HG03108 (cell line): Measurements from ENCODE around the gene DRD1.
A peak's percentile ranks its signal among the peaks of the same experiment; 100 is the strongest.

Source experiments
- ATAC-seq: cut with Tn5 transposase; IDR thresholded peaks from one replicate; pipeline ENCODE4 v1.9.1; 2021; ENCODE audit warnings: moderate library complexity; ENCODE audit not compliant: unreplicated experiment

Gene DRD1

DNA sequence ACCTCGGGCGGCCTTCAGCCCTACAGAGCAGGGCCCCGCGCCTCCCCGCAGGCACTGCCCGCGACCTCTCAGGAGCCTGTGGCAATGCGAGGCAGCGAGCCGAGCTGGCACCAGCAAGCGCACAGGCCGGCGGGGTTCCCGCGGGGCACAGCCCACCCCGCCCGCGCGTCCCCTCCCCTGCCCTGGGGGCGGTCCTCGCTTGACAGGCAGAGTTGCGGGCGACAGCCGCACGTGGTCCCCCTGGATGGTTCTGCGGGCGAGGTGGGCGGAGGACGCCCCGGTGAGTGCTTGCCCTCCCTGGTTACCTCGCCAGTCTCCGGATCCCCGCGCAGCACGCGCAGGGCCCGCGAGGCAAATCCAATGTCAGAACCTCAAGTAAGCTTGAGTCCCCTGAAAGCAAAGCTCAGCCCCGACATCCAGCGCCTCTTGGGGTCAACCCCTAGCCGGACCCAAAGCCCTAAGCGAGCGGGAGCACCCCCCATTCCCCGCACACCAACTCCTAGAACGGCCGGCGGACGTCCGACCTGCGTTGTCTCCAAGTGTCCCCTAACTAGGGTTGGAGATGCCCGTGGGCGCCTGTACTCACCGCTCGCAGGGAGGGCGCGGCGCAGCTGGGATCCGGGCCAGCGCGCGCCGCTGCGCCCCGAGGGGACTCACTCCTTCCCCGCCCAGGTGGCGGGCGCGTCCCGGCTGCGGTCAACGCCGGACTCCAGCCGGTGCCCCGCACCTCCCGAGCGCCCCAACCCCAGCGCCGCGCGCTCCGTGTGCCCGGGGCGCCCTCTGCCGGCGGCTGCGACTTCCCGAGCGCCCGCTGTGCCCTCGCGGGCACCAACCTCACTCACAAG is at the start of gene DRD1:
Gene DRD1 (minus strand): TSS at position 123 of the 845 bp plus-strand sequence. CDS start 1,083 bp downstream, outside the sequence.
- no peak for ATAC-seq

DNA sequence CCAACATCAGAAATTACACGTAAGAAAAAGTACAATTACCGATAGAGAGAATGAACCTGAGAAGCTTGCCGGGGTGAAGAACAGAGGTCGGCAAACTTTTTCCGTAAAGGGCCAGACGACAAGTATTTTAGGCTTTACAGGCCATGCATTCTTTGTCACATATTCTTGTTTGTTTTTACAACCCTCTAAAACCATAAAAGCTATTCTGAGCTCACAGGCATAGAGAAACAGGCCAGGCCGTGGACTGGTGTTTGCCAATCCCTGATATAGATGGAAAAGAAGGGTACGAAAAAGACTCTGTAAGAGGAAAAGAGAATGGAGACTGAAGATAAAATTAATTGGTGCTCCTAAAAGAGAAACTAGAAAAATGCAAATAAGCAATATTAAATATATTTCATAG is 49.7 kb upstream of the DRD1 start:
- ATAC-seq = no peak

DNA sequence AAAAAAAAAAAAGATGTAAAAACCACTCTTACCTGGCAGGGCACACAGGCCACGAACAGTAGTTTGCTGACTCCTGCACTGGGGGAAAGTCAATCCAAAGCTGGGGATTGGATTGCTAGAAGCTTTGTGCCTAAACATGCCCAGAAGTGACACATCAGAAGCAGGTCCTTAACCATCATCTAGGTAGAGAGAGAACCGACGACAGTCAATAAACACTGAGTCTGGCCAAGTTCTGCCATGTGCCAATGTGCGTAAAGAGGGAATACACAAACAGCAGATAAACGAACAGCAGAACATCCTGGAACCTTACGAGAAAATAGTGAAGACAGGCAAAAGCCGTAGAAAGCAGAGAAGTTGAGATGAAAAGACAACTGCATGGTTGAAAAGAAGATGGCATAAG is 49.3 kb upstream of the DRD1 start:
- no peak for ATAC-seq

DNA sequence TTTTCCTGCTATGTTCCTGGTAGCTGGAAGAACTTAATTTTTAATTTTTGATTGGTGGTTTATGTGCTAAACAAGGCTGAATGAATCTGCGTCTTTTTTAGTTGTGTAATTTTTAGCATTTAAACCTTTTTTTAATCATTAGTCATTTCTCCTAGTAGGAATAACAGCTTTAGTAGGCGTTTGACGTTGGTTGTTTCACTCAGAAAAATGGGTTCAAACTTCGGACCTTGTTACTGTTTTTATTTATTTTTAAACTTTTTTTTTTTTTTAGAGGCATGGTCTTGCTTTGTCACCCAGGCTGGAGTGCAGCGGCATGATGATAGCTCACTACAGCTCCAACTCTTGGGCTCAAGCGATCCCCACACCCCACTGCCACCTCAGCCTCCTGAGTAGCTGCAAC is 47.2 kb upstream of the DRD1 start:
- ATAC-seq = no peak

DNA sequence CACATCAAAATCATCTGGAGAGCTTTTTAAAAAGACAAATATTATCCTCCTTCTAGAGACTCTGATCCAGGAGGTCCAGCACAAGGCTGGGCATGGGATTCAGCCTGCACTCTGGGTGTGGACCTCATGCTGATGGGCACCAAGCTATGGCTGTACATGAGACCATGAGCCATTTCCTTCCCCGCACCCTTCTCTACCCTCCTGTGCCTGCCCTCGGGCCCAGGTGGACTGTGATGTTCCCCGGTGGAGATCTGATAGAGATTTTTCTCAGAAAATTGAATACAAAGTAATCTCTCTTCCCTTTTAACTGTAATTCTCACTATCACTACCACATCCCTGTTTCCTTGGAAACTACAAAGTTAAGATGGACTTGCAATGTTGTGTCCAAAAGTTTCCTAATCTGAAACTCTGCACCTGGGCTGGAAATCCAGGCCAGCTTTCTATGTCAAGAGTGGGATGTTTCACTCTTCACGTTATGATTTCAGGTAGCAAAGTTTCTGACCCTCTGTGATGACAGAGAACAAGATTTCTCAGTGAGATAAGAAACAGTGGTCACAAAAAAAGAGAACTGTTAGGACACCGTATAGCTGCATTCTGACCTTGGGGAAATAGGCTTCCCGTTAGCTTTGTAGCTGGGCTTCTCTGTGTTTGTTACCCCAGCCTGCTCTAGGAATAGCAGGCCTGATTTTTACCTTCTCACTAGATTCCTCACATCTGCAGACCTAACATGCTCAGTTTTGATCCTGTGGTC is 45.9 kb upstream of the DRD1 start:
- ATAC-seq = no peak

DNA sequence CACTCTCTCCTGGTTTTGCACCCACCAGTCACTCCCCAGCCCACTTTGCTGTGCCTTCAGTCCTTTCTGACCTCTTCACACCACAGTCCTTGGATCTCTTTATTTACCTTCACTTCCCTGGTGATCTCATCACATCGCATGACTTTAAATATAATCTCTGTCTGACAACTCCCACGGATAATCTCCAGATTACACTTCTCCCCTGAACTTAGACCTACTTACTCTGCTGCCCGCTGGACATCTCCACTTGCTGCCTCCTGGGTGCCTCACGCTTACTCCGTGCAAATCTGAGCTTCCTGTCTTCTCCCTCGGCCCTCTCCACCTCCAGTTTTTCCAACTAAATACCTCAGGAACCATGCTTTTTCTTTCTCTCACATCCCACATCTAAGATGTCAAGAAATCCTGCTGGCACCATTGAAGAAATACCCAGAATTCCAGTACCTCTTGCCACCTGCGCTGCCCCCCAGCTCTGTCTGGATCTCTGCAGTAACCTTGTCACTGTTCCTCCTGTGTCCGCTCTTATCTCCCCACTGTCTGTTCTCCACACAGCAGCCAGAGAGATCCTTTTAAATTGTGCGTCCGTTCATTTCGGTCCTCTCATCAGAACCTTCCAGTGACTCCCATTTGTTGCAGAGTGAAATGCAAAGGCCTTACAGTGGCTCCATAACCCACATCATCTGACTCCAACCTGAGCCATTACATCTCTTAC is 43.7 kb upstream of the DRD1 start:
- no peak for ATAC-seq

DNA sequence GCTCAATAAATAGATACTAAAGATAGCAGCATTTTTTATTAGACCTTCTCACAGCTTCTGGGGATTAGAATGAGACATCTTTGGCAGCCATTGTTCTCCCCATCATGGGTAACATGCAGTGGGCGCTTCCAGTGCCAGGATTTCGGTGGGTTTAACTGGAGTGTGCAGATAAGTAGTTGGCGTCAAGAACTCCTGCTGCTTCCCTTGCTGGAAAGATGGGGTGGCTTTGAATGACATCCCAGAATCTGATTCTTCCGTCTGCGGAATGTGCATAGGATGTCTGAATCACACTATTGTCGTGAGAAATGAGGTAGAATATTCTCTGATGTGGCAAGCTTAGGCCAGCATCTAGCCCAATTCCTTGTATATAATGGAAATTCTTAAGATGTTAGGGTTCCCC is 41.6 kb upstream of the DRD1 start:
- ATAC-seq = no peak

DNA sequence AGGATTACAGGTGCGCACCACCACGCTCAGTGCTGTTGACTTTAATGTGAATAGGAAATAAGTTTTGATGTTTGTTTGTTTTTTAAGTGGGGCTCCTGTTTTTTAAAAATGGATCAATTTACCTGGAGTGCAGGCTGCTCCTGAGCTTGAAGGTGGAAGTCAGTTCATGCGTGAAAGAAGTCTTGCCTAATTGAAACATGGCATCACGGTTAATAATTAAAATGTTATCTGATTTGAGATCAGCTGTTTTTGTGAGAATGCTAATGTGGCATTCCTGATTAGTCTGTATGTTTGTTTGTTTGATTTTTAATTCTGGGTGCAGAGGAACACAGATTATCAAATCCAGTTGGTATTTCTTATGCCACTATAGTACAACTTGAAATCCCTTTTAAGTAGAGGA is 40.8 kb upstream of the DRD1 start:
- no peak for ATAC-seq

DNA sequence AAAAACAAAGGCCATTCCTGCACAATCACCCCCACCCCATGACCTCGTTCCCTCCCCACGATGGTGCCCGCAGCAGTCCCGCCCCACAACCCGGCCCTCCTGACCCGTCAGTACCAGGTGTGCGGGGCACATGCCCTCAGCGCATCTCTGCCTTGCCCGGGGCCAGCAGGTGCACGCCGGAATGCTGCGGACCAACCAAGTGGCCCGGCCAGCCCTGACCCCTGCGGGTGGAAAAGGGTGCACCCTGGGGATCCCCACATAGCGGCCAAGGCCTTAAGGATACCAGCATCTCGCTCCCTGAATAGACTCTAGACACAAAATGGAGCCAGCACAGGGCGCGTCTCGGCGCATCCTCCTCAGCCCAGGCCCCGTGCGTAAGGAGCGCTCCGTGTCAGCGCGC is 40.3 kb upstream of the DRD1 start:
- ATAC-seq = no peak

DNA sequence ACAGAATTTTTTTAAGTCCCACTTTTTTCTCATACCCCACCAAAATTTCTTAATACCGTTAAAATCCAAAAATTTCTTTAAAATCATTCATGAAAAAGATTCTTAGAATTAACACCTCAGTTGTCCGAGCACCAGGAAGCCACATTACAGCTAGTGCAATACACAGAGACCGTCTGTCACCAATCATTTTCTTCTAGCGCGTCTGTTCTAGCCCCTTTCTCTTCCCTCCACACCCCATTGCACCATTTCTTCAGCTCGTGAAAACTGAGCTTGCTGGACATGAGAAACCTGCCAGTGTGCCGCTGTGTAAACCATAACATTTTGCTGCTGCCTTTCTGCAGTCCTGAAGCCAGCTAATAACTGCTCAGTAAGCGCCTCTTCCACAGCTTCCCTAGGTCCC is 39.4 kb upstream of the DRD1 start:
- no peak for ATAC-seq

DNA sequence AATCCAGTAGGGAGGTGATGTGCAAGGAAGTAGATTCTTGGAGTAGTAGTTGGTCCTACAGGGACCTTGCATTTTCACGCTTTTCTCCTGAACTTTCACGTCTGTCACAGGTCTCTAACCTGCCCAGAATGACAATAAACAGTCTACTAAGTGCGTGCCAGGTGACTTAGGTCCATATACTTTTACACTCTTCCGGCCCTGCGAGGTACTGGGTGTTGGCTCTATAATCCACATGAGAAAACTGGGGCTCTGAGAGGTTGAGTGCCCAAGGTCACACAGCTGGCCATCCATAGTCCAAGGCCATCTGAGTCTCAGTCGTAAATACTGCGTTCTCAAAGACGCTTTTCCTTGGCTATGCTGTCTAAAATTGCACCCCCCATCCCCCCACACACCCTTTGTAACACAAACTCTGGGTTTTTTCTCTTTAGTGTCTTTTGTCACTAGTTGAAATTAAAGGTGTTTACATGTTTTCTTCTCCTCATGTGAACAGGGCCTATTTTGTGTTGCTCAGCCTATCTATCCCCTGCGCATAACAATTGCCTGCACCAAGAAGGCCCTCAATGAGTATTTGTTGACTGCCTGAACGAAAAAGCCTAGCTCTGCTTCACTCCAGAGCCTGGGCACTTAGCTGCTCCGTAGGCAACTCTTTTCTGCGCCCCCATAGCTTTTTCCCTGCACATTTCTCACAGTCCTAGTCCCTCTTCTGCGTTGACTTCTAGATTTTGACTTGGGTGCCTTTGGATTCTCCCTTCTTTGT is 35.3 kb upstream of the DRD1 start:
- no peak for ATAC-seq

DNA sequence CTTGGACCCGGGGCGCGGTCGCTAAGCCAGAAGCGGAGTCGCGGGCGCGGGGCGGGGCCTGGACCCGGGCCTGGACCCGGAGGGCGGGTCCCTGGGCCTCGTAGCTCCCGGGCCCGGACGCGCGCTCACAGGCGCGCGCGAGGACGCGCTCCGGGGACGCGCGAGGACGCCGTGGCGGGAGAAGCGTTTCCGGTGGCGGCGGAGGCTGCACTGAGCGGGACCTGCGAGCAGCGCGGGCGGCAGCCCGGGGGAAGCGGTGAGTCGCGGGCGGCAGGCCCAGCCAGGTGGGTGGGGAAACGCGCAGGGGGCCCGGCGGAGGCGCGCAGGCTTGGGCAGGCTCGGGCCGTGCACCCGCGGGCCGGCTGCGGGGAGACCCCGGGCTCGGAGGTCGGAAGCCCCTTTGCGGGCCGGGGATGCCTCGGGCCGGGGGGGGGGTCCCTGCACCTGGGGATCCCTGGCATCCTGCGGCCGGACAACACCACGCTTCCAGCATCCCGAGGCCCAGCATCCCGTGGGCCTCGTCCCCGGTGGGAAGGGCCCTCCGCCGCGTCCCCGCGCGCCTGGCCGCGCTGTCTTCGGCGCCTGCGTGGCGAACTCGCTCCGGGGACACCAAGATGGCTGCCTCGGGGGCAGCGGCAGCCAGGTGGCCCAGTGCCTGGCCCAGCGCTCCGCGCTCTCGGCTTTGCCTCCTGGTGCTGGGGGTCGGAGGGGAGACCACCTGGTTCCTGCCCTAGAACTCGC is 34.6 kb upstream of the DRD1 start, which contains the start of gene SFXN1:
Gene SFXN1 (plus strand): TSS at position 177 of the 741 bp plus-strand sequence. CDS start 13,544 bp downstream, outside the sequence.
- peak; percentile 87 for ATAC-seq

DNA sequence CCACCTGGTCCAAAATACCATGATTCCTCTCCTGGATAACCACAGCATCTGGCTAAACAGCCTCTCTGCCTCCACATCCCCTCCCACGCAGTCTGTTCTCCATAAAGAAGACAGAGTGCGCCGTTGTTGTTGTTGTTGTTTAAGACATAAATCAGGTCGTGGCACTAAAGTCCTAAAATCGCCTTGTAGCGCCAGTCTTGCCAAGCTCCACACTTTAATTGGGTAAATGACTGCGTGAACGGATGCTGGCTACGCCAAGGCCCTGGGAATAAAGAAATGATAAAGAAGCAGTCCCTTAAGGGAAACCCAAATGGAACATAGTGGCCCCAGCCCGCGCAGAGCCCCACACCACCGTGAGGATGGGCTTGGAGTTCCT is 34.0 kb upstream of the DRD1 start:
- ATAC-seq = no peak

DNA sequence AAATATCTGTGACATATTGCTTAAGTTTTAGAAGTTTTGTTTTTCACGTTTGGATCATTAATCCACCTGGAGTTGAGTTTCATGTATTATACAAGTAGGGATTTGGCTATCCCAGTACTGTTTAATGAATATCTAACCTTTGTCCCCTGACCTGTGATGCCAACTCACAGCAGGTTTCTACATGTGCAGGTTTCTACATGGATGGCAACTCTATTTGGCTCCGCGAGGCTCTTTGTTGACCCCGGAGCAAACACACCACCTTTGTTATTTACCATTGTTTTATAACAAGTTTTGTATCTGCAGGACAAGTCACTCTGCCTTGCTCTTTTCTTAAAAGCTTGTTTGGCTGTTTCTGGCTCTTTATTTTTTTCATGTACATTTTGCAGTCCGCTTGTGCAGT is 33.5 kb upstream of the DRD1 start:
- no peak for ATAC-seq

DNA sequence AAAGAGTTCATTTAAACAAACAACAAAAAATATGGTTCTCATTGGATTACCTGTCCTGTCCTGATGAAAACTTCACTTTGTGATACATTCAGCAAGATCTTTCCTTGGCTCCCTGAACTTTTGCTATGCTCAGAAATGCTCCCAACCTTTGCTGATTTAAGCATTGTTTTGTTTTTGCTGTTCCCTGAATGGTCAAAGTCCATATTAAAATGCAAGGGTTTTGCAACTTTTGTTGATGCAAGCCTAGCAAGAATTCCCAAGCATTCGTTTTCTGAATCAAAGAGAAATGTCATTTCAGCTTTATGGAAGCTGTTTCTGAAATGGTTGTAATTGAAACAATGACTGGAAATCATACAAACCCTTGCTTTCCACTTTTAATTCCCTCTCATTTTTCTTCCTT is 31.3 kb upstream of the DRD1 start:
- ATAC-seq = no peak

DNA sequence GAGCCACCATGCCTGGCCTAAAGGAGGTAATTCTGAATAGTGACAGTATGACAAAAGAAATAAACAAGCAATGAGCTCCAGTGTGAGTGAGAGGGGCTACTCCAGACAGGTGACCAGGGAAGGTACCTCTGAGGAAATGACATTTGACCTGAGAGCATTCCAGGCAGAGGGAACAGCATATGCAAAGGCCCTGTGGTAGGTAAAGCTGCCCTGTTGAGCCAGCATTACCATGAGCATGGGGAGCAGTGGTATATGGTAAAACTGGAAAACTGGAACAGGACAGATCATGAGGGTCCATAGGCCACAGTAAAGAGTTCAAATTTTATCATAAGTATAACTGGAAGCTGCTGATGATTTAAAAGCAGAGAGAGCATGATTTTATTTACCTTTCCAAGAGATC is 28.4 kb upstream of the DRD1 start:
- no peak for ATAC-seq

DNA sequence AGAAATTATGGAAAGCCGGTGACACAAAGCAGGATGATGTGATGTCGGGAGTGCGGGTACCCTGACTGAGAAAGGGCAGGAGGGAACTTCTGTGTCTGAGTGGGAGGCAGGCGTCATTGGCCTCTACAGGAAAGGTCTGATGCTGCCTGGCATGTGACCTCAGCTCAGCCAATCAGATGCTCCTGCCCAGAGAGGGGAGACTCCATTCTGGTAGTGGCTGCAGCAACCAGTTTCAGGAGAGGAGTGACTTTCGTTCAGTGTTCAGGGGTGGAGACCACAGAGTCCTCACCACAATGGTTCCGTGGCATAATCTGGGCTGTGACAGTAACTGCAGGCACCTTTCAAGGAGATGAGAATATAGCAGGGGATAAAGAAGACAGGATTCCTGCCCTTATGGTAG is 27.6 kb upstream of the DRD1 start:
- no peak for ATAC-seq

DNA sequence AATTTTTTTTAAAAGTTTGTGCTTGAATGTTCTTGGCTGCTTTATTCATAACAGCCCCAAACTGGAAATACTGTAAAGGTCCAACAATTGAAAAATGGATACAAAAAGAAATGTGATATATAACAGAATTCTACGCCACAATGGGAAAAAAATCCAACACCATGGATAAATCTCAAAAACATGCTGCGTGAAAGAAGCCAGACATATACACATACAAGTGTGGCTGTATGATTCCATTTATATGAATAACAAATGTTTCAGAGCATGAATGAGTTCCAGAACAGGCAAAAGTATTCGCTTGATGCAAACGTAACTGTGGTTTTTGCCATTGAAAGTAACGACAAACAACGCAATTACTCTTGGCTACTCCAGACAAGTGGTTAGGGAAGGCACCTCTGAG is 27.2 kb upstream of the DRD1 start:
- ATAC-seq = no peak

DNA sequence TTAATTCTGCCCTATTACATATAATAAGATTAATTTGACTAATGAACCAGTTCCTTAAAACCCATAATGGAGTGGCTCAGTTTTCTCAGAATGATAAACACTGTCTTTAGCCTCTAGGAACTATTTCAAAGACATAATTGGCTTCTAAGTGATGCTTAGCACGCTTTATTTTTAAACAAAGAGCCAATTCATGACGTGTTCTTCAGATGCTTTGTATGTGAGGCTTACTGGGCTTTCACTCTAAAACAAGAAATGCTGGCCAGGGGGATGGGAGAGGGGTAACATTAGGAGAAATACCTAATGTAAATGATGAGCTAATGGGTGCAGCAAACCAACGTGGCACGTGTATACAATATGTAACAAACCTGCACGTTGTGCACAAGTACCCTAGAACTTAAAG is 26.8 kb upstream of the DRD1 start:
- no peak for ATAC-seq

DNA sequence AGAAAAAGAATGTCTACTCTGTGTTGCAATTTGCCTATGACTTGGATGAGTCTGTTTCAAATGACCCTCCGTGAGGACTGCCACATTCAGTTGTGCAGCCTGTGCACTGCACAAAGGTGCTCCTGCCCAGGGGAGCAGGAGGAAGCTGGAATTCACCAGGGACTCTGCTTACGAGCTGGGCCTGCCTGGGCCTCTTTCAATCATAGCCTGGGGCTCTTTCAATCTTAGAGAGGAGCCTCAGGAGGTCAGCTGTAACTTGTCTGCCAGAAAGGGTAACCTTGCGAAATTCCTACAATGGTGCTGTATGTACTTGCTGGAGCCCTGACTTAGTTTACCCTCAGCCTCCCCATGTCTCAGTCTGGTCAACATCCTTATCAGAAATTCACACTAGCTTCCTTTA is 25.9 kb upstream of the DRD1 start:
- no peak for ATAC-seq
